Choroid plexus epithelial cell (primary cell): ENCODE measurements around the gene MKX.
A peak's percentile ranks its signal among the peaks of the same experiment; 100 is the strongest.

Experiments
- DNase-seq: peaks from one replicate; pipeline ENCODE4 v3.0.0-alpha.2; 2010; ENCODE audit warnings: low read depth
- H3K4me3 ChIP-seq: 2 replicates; pipeline ENCODE4 v1.5.1; 2011; ENCODE audit warnings: low read depth, mild to moderate bottlenecking, control low read depth, low read length, moderate library complexity
- TF ChIP-seq, protein P1 (sequence below): conservative IDR thresholded peaks from 2 replicates; pipeline ENCODE4 v1.5.1; 2011; ENCODE audit warnings: low read depth, mild to moderate bottlenecking, control low read depth, inconsistent platforms, low read length, moderate library complexity

MKX gene

DNA sequence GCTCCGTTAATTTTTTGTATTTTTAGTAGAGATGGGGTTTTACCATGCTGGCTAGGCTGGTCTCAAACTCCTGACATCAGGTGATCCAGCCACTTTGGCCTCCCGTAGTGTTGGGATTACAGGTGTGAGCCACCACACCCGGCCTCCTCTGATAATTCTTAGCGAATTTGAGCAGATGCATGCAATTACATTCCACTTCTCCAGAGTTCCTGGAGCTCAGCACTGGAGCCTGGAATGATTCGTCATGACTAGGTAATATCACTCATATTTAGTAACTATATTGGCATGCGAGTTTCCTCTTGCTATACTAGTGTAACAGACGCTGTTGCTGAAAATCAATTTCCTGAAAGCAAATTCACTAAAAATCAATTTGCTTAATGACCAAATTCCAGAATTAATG lies 86.8 kb downstream of the MKX start:
- no peak overlapping the region for H3K4me3 ChIP-seq
- no peak for DNase-seq
- TF ChIP-seq, protein P1, sequence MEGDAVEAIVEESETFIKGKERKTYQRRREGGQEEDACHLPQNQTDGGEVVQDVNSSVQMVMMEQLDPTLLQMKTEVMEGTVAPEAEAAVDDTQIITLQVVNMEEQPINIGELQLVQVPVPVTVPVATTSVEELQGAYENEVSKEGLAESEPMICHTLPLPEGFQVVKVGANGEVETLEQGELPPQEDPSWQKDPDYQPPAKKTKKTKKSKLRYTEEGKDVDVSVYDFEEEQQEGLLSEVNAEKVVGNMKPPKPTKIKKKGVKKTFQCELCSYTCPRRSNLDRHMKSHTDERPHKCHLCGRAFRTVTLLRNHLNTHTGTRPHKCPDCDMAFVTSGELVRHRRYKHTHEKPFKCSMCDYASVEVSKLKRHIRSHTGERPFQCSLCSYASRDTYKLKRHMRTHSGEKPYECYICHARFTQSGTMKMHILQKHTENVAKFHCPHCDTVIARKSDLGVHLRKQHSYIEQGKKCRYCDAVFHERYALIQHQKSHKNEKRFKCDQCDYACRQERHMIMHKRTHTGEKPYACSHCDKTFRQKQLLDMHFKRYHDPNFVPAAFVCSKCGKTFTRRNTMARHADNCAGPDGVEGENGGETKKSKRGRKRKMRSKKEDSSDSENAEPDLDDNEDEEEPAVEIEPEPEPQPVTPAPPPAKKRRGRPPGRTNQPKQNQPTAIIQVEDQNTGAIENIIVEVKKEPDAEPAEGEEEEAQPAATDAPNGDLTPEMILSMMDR = no peak

DNA sequence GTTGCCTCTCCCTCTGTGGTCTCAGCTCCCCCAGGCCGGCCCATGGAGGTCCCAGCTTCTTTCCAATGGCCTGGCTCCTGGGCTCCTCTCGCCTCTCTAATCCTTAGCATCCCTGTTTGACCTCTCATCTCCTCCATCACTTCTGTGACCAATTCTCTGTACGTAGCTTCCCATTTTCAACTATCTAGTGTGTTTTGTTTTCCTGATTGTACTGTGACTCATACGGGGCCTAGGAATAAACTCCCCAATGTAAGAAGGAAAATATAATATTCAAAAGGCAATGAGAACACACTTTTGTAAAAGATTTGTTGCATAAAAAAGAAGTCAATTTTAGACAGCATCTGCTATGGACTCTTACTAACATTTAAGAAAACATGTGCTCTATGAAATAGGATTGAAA lies 90.3 kb downstream of the MKX start:
- no peak overlapping the region for H3K4me3 ChIP-seq
- DNase-seq = no peak
- TF ChIP-seq, protein P1 = no peak

DNA sequence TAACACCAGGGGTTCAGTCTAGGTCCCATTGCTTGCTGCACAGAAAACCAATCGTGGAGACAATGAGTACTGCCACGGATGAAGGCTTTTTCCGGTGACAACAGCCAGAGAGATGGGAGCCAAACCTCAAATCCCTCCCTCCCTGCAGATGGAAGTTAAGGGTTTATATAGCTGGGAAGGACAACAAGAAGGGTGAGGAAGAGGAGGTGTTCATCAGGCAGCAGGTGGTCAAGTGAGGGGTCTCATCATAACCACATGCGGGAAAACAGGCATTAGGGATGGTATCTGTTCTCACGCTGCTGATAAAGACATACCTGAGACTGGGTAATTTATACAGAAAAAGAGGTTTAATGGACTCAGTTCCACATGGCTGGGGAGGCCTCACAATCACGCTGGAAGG lies 91.3 kb downstream of the MKX start:
- no peak overlapping the region for H3K4me3 ChIP-seq
- TF ChIP-seq, protein P1 = no peak
- DNase-seq = no peak

DNA sequence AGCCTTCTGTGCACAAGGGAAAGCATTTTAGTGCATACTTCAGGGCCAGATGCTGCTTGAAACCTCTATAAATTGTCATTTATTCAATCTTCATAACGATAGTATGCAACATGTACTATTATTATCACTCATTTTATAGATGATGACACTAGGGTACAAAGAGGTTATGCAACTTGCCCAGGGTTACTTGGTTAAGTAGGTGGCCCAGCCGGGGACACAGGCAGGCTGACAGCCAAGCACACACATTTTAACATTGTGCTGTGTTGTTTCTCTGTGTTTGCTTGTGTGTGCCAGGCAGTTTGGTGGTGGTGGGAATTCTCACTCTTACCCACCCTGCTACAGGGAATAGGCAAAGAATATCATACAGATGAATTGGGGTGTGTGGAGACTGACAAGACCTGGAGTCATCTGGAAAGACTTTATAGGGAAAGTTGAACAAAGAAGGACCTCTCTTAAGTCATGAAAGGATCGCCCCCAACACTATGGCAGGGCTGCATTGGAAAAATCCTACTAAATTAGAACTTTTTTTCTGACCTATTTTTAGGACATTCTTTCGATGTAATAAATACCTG lies 98.9 kb downstream of the MKX start:
- TF ChIP-seq, protein P1 = no peak
- H3K4me3 ChIP-seq = no peak overlapping the region
- DNase-seq = no peak

DNA sequence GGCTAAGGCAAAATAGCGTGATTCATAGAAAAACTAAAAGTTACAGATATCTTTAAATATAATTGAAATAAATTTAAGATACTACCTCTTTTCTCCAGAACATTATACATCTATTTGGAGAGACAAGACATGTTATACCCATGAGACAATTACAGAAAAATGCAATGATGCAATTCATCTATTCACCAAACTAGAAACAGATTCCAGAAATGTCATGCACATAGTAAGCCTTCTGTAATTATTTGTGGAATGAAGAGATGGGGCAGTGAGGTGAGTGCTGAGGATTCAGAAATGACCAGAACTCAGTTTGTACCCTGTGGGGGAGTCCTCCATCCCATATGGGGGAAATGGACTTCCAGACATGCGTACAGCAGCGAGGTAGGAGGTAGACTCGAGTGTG lies 99.4 kb downstream of the MKX start:
- peak; percentile 26 for DNase-seq
- H3K4me3 ChIP-seq = no peak overlapping the region
- TF ChIP-seq, protein P1 = no peak

DNA sequence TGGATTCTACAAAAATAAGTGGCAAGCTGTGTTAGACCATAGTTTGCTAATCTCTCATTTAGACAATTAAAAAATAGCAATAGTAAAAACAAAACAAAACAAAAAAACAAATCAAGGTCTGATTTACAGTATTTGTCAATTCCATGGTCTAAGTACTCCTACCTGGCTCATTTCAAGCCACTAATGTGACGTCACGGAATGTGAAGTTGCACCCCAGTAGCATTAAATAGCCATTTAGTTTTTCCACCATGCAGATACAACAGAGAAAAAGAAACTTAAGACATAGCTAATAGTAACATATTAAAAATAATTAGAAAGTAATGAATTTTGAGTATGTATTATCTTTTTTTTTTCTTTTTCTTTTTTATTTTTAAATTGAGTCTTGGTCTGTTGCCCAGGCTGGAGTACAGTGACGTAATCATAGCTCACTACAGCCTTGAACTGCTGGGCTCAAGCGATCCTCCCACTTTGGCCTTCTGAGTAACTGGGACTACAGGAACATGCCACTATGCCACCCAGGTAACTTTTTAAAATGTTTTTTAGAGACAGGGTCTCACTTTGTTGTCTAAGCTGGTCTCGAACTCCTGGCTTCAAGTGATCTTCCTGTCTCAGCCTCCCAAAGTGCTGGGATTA lies 101.2 kb downstream of the MKX start:
- DNase-seq = no peak
- no peak overlapping the region for H3K4me3 ChIP-seq
- TF ChIP-seq, protein P1 = no peak

DNA sequence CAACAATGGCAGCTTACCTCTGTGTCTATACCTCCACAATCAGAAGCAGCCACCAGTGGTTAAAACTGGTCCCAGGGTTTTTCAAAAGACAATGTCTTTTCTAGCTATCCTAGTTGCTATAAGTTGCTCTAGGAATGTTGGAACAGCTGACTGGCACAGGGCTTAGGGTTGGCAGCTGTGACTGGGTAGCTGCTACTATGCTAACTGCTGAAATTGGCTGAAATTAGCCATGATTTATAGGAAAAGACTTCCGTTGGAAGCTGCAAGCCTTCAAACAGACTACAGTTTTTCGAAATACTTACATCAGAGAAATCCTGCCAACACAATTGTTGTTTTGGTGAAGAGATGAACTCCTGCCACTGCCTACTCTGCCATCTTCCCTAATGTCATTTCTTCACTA lies 102.3 kb downstream of the MKX start:
- TF ChIP-seq, protein P1 = no peak
- no peak for DNase-seq

More for the DNA sequence above, 102.3 kb downstream of the MKX start:
- H3K4me3 ChIP-seq = no peak overlapping the region
